HepG2 (cell line): ENCODE measurements around the gene NUP54.

ENCODE experiments used
- EZH2 ChIP-seq: conservative IDR thresholded peaks from 2 replicates; pipeline ENCODE4 v1.6.1; 2012; ENCODE audit warnings: mild to moderate bottlenecking, low read depth, low read length, moderate library complexity
- FOXA1 ChIP-seq, 2 experiments: fragments of 450-650 bp in 1 of 2; sonication (generic) in 1 of 2; formaldehyde crosslinking in 1 of 2; IDR thresholded peaks; 2 replicates each; pipeline versions ENCODE4 v1.4.0 to v1.6.1; 2016 to 2020; ENCODE audit warnings: missing genetic modification reagents in 1 of 2
- FOXJ3 ChIP-seq: sonication (generic); formaldehyde crosslinking; IDR thresholded peaks from 2 replicates; pipeline ENCODE4 v1.4.0; 2020; ENCODE audit warnings: missing genetic modification reagents, mild to moderate bottlenecking, borderline replicate concordance
- NFE2 ChIP-seq: sonication (generic); formaldehyde crosslinking; IDR thresholded peaks from 2 replicates; pipeline ENCODE4 v1.4.0; 2020; ENCODE audit warnings: missing genetic modification reagents
- POLR2AphosphoS5 ChIP-seq: IDR thresholded peaks from 2 replicates; pipeline ENCODE4 v1.6.1; 2012; ENCODE audit warnings: low read depth, low read length
- ZNF143 ChIP-seq: sonication (generic); formaldehyde crosslinking; IDR thresholded peaks from 2 replicates; pipeline ENCODE4 v1.4.0; 2020; ENCODE audit warnings: missing genetic modification reagents
- ZNF292 ChIP-seq: sonication (generic); formaldehyde crosslinking; IDR thresholded peaks from 2 replicates; pipeline ENCODE4 v1.8.1; 2022; ENCODE audit warnings: mild to moderate bottlenecking, low read depth, missing genetic modification reagents, borderline replicate concordance
- ZNF44 ChIP-seq: sonication (generic); formaldehyde crosslinking; IDR thresholded peaks from 2 replicates; pipeline ENCODE4 v1.5.1; 2020; ENCODE audit warnings: mild to moderate bottlenecking, missing genetic modification reagents
- TF ChIP-seq, protein P1 (sequence below), 2 experiments: sonication (generic) in 1 of 2; formaldehyde crosslinking in 1 of 2; IDR thresholded peaks; 2 replicates each; pipeline versions ENCODE4 v1.5.1 to v1.6.1; 2011 to 2020; ENCODE audit warnings: borderline replicate concordance in 1 of 2, low read depth in 1 of 2, low read length in 1 of 2, mild to moderate bottlenecking in 1 of 2, missing genetic modification reagents in 1 of 2, moderate library complexity in 1 of 2
- TF ChIP-seq, protein P2 (sequence below): sonication (generic); formaldehyde crosslinking; IDR thresholded peaks from 2 replicates; pipeline ENCODE4 v1.8.1; 2022; ENCODE audit warnings: mild to moderate bottlenecking, missing genetic modification reagents

DNA sequence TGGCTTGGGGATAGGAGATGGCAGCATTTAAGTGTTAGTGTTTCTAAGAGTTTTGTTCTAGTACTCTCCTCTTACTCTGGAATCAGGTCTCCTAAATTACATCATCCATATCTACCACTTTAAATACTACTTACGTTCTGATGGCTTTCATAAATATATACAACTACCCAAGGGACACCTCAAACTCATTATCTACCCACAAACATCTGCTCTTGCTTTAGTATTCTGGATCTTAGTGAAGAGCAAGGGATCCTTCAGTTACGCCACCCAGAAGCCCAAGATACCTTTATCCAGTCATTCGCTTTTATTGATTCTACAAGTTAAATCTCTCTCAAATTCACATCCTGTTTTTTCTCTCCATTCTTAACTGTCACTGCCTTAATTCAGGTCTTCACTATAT is 7.0 kb downstream of the NUP54 start:
- TF ChIP-seq EZH2 (no peak), ZNF292 (no peak), FOXJ3 (CRISPR knock-in tag) (no peak), FOXA1 (IDR thresholded peaks at IDR 0.05) (no peak), FOXA1 (CRISPR knock-in tag; IDR thresholded peaks at IDR 0.05) (no peak), NFE2 (CRISPR knock-in tag) (no peak), ZNF44 (no peak), ZNF143 (CRISPR knock-in tag) (no peak), POLR2AphosphoS5 (no peak)
- TF ChIP-seq, protein P1, sequence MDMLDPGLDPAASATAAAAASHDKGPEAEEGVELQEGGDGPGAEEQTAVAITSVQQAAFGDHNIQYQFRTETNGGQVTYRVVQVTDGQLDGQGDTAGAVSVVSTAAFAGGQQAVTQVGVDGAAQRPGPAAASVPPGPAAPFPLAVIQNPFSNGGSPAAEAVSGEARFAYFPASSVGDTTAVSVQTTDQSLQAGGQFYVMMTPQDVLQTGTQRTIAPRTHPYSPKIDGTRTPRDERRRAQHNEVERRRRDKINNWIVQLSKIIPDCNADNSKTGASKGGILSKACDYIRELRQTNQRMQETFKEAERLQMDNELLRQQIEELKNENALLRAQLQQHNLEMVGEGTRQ (IDR thresholded peaks at IDR 0.05; ENCODE audit: low read depth, low read length), result no peak
- TF ChIP-seq, protein P1 (CRISPR knock-in tag; IDR thresholded peaks at IDR 0.05; ENCODE audit: borderline replicate concordance), result no peak
- TF ChIP-seq, protein P2, sequence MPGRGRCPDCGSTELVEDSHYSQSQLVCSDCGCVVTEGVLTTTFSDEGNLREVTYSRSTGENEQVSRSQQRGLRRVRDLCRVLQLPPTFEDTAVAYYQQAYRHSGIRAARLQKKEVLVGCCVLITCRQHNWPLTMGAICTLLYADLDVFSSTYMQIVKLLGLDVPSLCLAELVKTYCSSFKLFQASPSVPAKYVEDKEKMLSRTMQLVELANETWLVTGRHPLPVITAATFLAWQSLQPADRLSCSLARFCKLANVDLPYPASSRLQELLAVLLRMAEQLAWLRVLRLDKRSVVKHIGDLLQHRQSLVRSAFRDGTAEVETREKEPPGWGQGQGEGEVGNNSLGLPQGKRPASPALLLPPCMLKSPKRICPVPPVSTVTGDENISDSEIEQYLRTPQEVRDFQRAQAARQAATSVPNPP (CRISPR knock-in tag), result no peak
